Suprapubic skin (tissue), 4 donors: ENCODE measurements around the gene LRRC1. TPM values are rescaled to one million over a fixed set of nuclear protein-coding genes. Genes with fewer than 3 reads are reported as not detected.

Source experiments
- DNase-seq, 2 donors: peaks; one replicate each; pipeline ENCODE4 v3.0.0-alpha.2; 2019; ENCODE audit warnings: low spot score in 2 of 2
- H3K27ac ChIP-seq: fragments of 200-600 bp; sonication (generic); one replicate; pipeline ENCODE4 v1.5.1; 2019
- H3K27me3 ChIP-seq: fragments of 200-600 bp; sonication (generic); one replicate; pipeline ENCODE4 v1.5.1; 2019
- H3K36me3 ChIP-seq: fragments of 200-600 bp; sonication (generic); one replicate; pipeline ENCODE4 v1.5.1; 2019
- H3K4me1 ChIP-seq: fragments of 200-600 bp; sonication (generic); one replicate; pipeline ENCODE4 v1.5.1; 2019
- H3K4me3 ChIP-seq: fragments of 200-600 bp; sonication (generic); one replicate; pipeline ENCODE4 v1.5.1; 2019; ENCODE audit warnings: mild to moderate bottlenecking
- H3K9me3 ChIP-seq: fragments of 200-600 bp; sonication (generic); one replicate; pipeline ENCODE4 v1.5.1; 2019
- CTCF ChIP-seq, 2 donors: fragments of 200-600 bp in 1 of 2; fragments of 450-650 bp in 1 of 2; sonication (generic) in 1 of 2; IDR thresholded peaks; one replicate each; pipeline ENCODE4 v1.5.1; 2016 to 2019; ENCODE audit warnings: antibody characterized with exemption in 2 of 2, mild to moderate bottlenecking in 1 of 2, moderate library complexity in 1 of 2
- EP300 ChIP-seq: sonication (generic); formaldehyde crosslinking; IDR thresholded peaks from one replicate; pipeline ENCODE4 v1.6.1; 2017; ENCODE audit warnings: antibody characterized with exemption
- POLR2A ChIP-seq, 2 donors: fragments of 450-650 bp; IDR thresholded peaks; one replicate each; pipeline ENCODE4 v1.6.1; 2017; ENCODE audit warnings: antibody characterized with exemption in 2 of 2, mild to moderate bottlenecking in 2 of 2, moderate library complexity in 2 of 2
- POLR2AphosphoS5 ChIP-seq, 3 donors: sonication (generic); formaldehyde crosslinking; IDR thresholded peaks; one replicate each; pipeline ENCODE4 v1.6.1; 2017; ENCODE audit warnings: antibody characterized with exemption in 3 of 3
- WGBS: methylation state at CpG from one replicate; pipeline ENCODE4 v1.1.5; 2018; 5-methylcytosine and 5-hydroxymethylcytosine counted together
- total RNA-seq, 4 donors: library from RNA; depleted of rRNA; stranded (reverse); fragments of >200 nt; gene quantifications; one replicate each; pipeline ENCODE4 v1.1.0, GENCODE V29; 2016

Gene LRRC1
- total RNA-seq, 4 donors from 2014 or later = 34.6 to 80.9 (median 42.4) TPM

GRCh38 chr6:53906842-53907241 is 112.0 kb downstream of the LRRC1 start:
- no peaks in the 10 kb centered on the region for H3K4me1 ChIP-seq
- H3K27ac ChIP-seq = no peak overlapping the region
- WGBS = 62% methylated on average over 3 of the region's 3 CpGs
- H3K36me3 ChIP-seq = peaks cover 22% of the 10 kb centered on the region
- no peak overlapping the region for H3K4me3 ChIP-seq
- H3K27me3 ChIP-seq = no peaks in the 10 kb centered on the region
- no peak for TF ChIP-seq POLR2AphosphoS5 (IDR thresholded peaks at IDR 0.05)
- TF ChIP-seq POLR2A (IDR thresholded peaks at IDR 0.05) = no peak
- no peak for TF ChIP-seq CTCF (IDR thresholded peaks at IDR 0.05)
- no peak for TF ChIP-seq EP300
- H3K9me3 ChIP-seq = no peaks in the 10 kb centered on the region
- DNase-seq = no peak

GRCh38 chr6:53910834-53911233 is 116.0 kb downstream of the LRRC1 start:
- peaks cover 19% of the 10 kb centered on the region for H3K36me3 ChIP-seq
- no peaks in the 10 kb centered on the region for H3K4me1 ChIP-seq
- H3K27me3 ChIP-seq = no peaks in the 10 kb centered on the region
- TF ChIP-seq POLR2A (IDR thresholded peaks at IDR 0.05) = no peak
- peak in 1 of 3 donors; percentile 58 for TF ChIP-seq POLR2AphosphoS5 (IDR thresholded peaks at IDR 0.05)
- no peak for TF ChIP-seq EP300
- peak overlapping the region; percentile 2 for H3K27ac ChIP-seq
- H3K9me3 ChIP-seq = no peaks in the 10 kb centered on the region
- H3K4me3 ChIP-seq = no peak overlapping the region
- no peak for DNase-seq
- 87% methylated on average over 4 of the region's 4 CpGs for WGBS

- no peaks in the 10 kb centered on the region for H3K27me3 ChIP-seq
- peaks cover 16% of the 10 kb centered on the region for H3K36me3 ChIP-seq
- H3K27ac ChIP-seq = no peak overlapping the region
- 85% methylated on average over 1 of the region's 1 CpG for WGBS
- DNase-seq = no peak
- peaks cover under 1% of the 10 kb centered on the region for H3K4me1 ChIP-seq
- H3K9me3 ChIP-seq = no peaks in the 10 kb centered on the region
- TF ChIP-seq POLR2A (IDR thresholded peaks at IDR 0.05) (no peak), CTCF (IDR thresholded peaks at IDR 0.05) (no peak), POLR2AphosphoS5 (IDR thresholded peaks at IDR 0.05) (no peak), EP300 (no peak)
- H3K4me3 ChIP-seq = no peak overlapping the region
Measured at GRCh38 chr6:53912661-53913060, 117.9 kb downstream of the LRRC1 start.

GRCh38 chr6:53913286-53913685 is 118.5 kb downstream of the LRRC1 start:
- 96% methylated on average over 1 of the region's 1 CpG for WGBS
- Histone ChIP-seq H3K36me3 (peaks cover 16% of the 10 kb centered on the region), H3K27me3 (no peaks in the 10 kb centered on the region), H3K4me1 (peaks cover 4% of the 10 kb centered on the region), H3K4me3 (no peak overlapping the region), H3K9me3 (no peaks in the 10 kb centered on the region), H3K27ac (no peak overlapping the region)
- TF ChIP-seq POLR2AphosphoS5 (IDR thresholded peaks at IDR 0.05) (no peak), EP300 (no peak), POLR2A (IDR thresholded peaks at IDR 0.05) (no peak), CTCF (IDR thresholded peaks at IDR 0.05) (no peak)
- DNase-seq = no peak

- no peaks in the 10 kb centered on the region for H3K27me3 ChIP-seq
- TF ChIP-seq EP300 (no peak), CTCF (IDR thresholded peaks at IDR 0.05) (no peak), POLR2AphosphoS5 (IDR thresholded peaks at IDR 0.05) (no peak), POLR2A (IDR thresholded peaks at IDR 0.05) (no peak)
- peaks cover 8% of the 10 kb centered on the region for H3K4me1 ChIP-seq
- H3K9me3 ChIP-seq = no peaks in the 10 kb centered on the region
- H3K27ac ChIP-seq = no peak overlapping the region
- 95% methylated on average over 5 of the region's 5 CpGs for WGBS
- no peak overlapping the region for H3K4me3 ChIP-seq
- peaks cover 16% of the 10 kb centered on the region for H3K36me3 ChIP-seq
- DNase-seq = no peak
Measured at GRCh38 chr6:53915026-53915691, 120.4 kb downstream of the LRRC1 start.
